Ovary (tissue), 9 donors: ENCODE measurements around the gene NUP42. TPM values are rescaled to one million over a fixed set of nuclear protein-coding genes. Genes with fewer than 3 reads are reported as not detected.

Experiments
- DNase-seq, 5 donors: peaks; one replicate each; pipeline ENCODE4 v3.0.0-alpha.2; 2019 to 2020
- H3K27ac ChIP-seq, 2 donors: fragments of 200-600 bp; one replicate each; pipeline versions ENCODE4 v1.5.1 to v1.8.0; 2019 to 2022
- H3K27me3 ChIP-seq: fragments of 200-600 bp; one replicate; pipeline ENCODE4 v1.8.0; 2022
- H3K36me3 ChIP-seq: fragments of 200-600 bp; sonication (generic); one replicate; pipeline ENCODE4 v1.5.1; 2019
- H3K4me1 ChIP-seq: one replicate; pipeline ENCODE4 v1.8.1; 2013; ENCODE audit warnings: mild to moderate bottlenecking, moderate library complexity; ENCODE audit not compliant: insufficient read depth
- H3K4me3 ChIP-seq: fragments of 200-600 bp; sonication (generic); one replicate; pipeline ENCODE4 v1.5.1; 2017
- H3K9me3 ChIP-seq, 2 donors: fragments of 200-600 bp in 1 of 2; sonication (generic) in 1 of 2; one replicate each; pipeline versions ENCODE4 v1.5.1 to v1.8.1; 2013 to 2019; ENCODE audit warnings: mild to moderate bottlenecking in 1 of 2, moderate library complexity in 1 of 2
- EP300 ChIP-seq: sonication (generic); formaldehyde crosslinking; IDR thresholded peaks from one replicate; pipeline ENCODE4 v1.6.1; 2017; ENCODE audit warnings: antibody characterized with exemption
- POLR2A ChIP-seq: fragments of 450-650 bp; IDR thresholded peaks from one replicate; pipeline ENCODE4 v1.6.1; 2017; ENCODE audit warnings: antibody characterized with exemption, mild to moderate bottlenecking, moderate library complexity
- WGBS, 3 donors: extraction: QIAGEN DNeasy Blood & Tissue Kit in 1 of 3; methylation state at CpG; one replicate each; pipeline versions ENCODE4 v1.1.5 to v1.1.7; 2013 to 2017; 5-methylcytosine and 5-hydroxymethylcytosine counted together
- intact Hi-C, 4 donors: fragments of 100-400 bp; cut with DNase I; formaldehyde crosslinking; loops; one replicate each; pipeline versions ENCODE4 v1.11.0 to v1.15.1; 2022 to 2023
- polyA plus RNA-seq, 2 donors: library from polyadenylated mRNA; stranded (reverse); fragments of 200-250 nt in 1 of 2; fragments of 350-450 nt in 1 of 2; fragmentation: Illumina TruSeq in 1 of 2; extraction: RNeasy Lipid Tissue Mini Kit (QIAGEN cat#74804) in 1 of 2; gene quantifications; one replicate each; pipeline ENCODE4 v1.2.3, GENCODE V29; 2013 to 2014
- total RNA-seq, 7 donors: library from RNA; depleted of rRNA in 2 of 7; stranded (reverse); fragments of >200 nt in 2 of 7; fragmentation: NEBNext Ultra II Directional in 3 of 7; extraction: Animal tissue kit (Norgen Biotek cat#: 25700) in 3 of 7; gene quantifications; one replicate each; pipeline versions ENCODE4 v1.1.0 to v1.2.4, GENCODE V29; 2016 to 2023
- TF ChIP-seq, protein P1 (sequence below), 3 donors: fragments of 450-650 bp in 2 of 3; fragments of 200-600 bp in 1 of 3; IDR thresholded peaks; one replicate each; pipeline versions ENCODE4 v1.5.1 to v1.8.0; 2016 to 2022; ENCODE audit warnings: antibody characterized with exemption in 3 of 3, mild to moderate bottlenecking in 1 of 3
- donor health status: DM: no; HTN: no; CAD: no; lungs with moderate emphysema.
- donor health status: DM: no; HTN: no; CAD: no.
- donor health status: Bipolar disorder and iron deficiency.
- donor health status: DM: yes; HTN: yes; CAD: no.
- donor health status: DM: no; HTN: no; CAD: no.
- donor health status: DM: yes; HTN: yes; CAD: no.

Gene NUP42
- total and polyA plus RNA-seq, 9 donors = 17.6 to 30.8 (median 23.1) TPM

DNA sequence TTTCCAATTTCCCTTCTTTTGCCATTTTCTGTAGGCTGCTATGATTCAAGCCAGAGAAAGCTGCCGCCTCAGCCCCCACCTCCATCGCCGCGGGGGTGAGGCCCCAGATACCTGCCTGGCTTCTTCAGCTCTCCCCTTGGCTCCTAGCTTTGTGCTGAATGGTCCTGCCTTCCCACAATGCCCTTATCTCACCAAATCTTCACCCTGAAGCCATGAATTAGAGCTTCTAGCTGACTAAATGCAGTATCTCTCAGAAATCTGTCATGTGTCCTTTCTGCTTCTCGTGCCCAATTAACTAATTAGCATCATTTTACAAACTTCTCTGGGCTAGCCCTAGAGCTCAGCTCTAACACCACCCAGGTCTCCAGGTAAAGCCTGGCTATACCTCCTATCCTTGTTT lies 32.6 kb downstream of the NUP42 start:
- Histone ChIP-seq H3K4me1 (no peaks in the 10 kb centered on the region), H3K9me3 (no peaks in the 10 kb centered on the region), H3K36me3 (no peaks in the 10 kb centered on the region), H3K4me3 (no peak overlapping the region), H3K27ac (no peak overlapping the region), H3K27me3 (no peaks in the 10 kb centered on the region)
- DNase-seq = no peak
- intact Hi-C loops = no loop called here
- WGBS, 3 donors = 82 to 90% (median 87%) methylated on average over 5 of the region's 5 CpGs
- TF ChIP-seq POLR2A (no peak), EP300 (no peak)
- TF ChIP-seq, protein P1, sequence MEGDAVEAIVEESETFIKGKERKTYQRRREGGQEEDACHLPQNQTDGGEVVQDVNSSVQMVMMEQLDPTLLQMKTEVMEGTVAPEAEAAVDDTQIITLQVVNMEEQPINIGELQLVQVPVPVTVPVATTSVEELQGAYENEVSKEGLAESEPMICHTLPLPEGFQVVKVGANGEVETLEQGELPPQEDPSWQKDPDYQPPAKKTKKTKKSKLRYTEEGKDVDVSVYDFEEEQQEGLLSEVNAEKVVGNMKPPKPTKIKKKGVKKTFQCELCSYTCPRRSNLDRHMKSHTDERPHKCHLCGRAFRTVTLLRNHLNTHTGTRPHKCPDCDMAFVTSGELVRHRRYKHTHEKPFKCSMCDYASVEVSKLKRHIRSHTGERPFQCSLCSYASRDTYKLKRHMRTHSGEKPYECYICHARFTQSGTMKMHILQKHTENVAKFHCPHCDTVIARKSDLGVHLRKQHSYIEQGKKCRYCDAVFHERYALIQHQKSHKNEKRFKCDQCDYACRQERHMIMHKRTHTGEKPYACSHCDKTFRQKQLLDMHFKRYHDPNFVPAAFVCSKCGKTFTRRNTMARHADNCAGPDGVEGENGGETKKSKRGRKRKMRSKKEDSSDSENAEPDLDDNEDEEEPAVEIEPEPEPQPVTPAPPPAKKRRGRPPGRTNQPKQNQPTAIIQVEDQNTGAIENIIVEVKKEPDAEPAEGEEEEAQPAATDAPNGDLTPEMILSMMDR (IDR thresholded peaks at IDR 0.05) = no peak

DNA sequence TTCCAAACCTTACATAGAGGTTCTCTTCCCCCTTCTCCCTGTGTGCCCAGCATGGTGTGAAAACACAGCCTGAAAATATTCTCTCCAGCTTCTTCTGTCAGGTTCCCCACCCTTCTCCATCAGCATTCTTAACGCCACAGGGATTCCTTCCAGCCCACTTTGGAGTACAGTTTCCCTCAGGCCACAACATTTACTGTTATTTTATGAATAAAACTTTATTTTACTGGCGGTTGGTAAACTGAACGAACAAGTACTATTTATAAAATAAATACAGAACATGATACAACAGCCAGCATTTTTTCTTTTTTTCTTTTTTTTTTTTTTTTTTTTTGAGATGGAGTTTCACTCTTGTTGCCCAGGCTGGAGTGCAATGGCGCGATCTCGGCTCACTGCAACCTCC lies 33.1 kb downstream of the NUP42 start:
- H3K27ac ChIP-seq = no peak overlapping the region
- H3K36me3 ChIP-seq = no peaks in the 10 kb centered on the region
- no peaks in the 10 kb centered on the region for H3K9me3 ChIP-seq
- H3K4me3 ChIP-seq = no peak overlapping the region
- no peaks in the 10 kb centered on the region for H3K4me1 ChIP-seq
- no peak for DNase-seq
- WGBS, 3 donors = 90 to 94% (median 93%) methylated on average over 3 to 6 of the region's 6 CpGs
- intact Hi-C loops = no loop called here
- TF ChIP-seq POLR2A = no peak
- H3K27me3 ChIP-seq = no peaks in the 10 kb centered on the region

DNA sequence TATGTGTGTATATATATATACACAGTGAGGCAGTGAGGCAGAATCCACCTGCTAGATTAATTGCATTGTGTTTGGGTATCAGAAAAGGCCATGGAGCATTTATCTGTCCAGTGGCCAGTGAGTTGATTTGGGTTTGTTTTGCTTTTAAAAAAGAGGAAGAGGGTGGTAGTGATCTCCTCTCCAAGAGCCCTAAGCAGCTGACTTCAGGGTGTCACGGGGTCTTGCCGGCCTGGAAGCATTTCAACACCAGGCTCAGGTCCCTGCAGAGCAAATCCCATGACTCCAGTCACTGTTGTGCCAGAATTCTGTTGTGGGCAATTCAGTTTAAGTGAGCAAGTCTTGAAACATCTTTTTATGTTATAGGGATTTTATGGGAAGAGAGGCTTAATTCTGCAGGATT lies 34.2 kb downstream of the NUP42 start:
- intact Hi-C loops = no loop called here
- no peaks in the 10 kb centered on the region for H3K9me3 ChIP-seq
- no peaks in the 10 kb centered on the region for H3K27me3 ChIP-seq
- TF ChIP-seq, protein P1 (IDR thresholded peaks at IDR 0.05) = no peak
- H3K4me3 ChIP-seq = no peak overlapping the region
- WGBS, 3 donors = 78 to 80% (median 79%) methylated on average over 2 of the region's 2 CpGs
- no peak overlapping the region for H3K27ac ChIP-seq
- H3K36me3 ChIP-seq = no peaks in the 10 kb centered on the region
- H3K4me1 ChIP-seq = no peaks in the 10 kb centered on the region
- DNase-seq = no peak

DNA sequence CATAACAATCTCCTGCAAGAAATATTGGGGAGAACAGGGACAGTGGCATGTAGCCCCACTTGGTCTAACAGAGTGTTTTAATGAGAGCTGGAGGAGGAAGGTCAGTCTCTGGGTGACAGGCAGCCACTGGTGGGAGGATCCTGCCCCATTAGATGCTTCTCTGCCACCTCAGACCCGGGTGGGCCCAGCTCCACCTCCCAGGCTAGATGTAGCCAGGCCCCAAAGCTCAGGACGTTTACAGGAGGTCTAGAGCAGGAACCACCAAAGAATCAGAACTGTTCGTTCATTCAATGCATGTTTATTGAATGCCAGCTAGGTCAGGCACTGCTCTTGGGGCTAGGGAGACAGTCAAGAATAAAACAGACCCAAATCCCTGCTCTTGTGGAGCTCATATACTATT lies 36.3 kb downstream of the NUP42 start:
- Histone ChIP-seq H3K36me3 (no peaks in the 10 kb centered on the region), H3K27ac (no peak overlapping the region), H3K4me1 (no peaks in the 10 kb centered on the region), H3K27me3 (no peaks in the 10 kb centered on the region), H3K9me3 (no peaks in the 10 kb centered on the region), H3K4me3 (no peak overlapping the region)
- TF ChIP-seq EP300 = no peak
- DNase-seq = no peak
- intact Hi-C loops = no loop called here
- 32 to 42% (median 41%) methylated on average over 3 of the region's 3 CpGs for WGBS, 3 donors

DNA sequence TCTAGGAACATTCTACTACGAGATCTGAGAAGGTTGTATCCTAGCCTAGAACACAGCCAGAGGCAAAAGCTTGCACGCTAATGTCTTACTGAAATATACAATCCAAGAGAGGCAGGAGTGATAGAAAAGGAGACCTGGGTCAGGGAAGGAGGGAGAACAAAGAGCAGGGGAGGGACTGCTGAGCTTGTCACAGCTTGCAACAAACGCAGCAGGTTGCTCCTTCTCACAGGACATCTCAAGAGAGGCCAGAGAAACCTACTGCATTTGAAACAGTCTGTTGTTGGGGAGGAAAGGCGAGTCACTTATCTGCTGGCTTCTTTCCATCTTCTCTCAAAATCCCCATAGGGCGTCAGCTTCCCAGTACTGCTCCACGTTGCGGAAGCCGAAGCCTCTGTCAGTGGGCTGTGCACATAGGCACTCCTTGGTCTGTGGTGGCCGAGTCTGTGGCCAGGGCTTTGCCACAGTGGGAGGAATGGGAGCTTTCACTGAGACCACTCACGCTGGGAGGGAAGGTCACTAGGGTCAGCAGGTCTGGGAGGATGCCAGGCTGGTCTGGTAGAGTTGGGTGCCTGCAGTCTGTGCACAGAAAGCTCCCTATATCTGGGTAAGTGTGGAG lies 39.0 kb downstream of the NUP42 start:
- H3K9me3 ChIP-seq = no peaks in the 10 kb centered on the region
- H3K27me3 ChIP-seq = no peaks in the 10 kb centered on the region
- H3K4me3 ChIP-seq = no peak overlapping the region
- intact Hi-C loops = no loop called here
- H3K4me1 ChIP-seq = no peaks in the 10 kb centered on the region
- TF ChIP-seq POLR2A = no peak
- TF ChIP-seq EP300 = no peak
- TF ChIP-seq, protein P1 (IDR thresholded peaks at IDR 0.05) = no peak
- H3K36me3 ChIP-seq = no peaks in the 10 kb centered on the region
- H3K27ac ChIP-seq = no peak overlapping the region
- WGBS, 3 donors = 53 to 66% (median 56%) methylated on average over 10 of the region's 10 CpGs
- no peak for DNase-seq
